ENCODE measurements around the gene KNTC1. TPM values are rescaled to one million over a fixed set of nuclear protein-coding genes. Genes with fewer than 3 reads are reported as not detected.

The KNTC1 gene
- 13.8 to 25.5 TPM (median 19.9 TPM) in 5 replicates for total RNA-seq (2022; extraction: Qiagen RNA extraction; ENCODE audit: low read depth)

GRCh38 chr12:122526683-122527477 is at the start of gene KNTC1, which contains the start of gene RSRC2:
KNTC1 (plus strand) TSS chr12:122527249; CDS start chr12:122530064, 2,815 bp downstream.
RSRC2 (minus strand) TSS chr12:122526936; CDS start chr12:122526853, 83 bp downstream.

GRCh38 chr12:122500685-122501488 is 26.2 kb upstream of the KNTC1 start, which contains the start of gene ZCCHC8:
ZCCHC8 (minus strand) TSS chr12:122500932; CDS start chr12:122500840, 92 bp downstream.

Other genes starting within 250 kb of the KNTC1 start
- 40.3 to 58.9 TPM (median 45.6 TPM) in 5 replicates for gene CLIP1, start 104.6 kb upstream of the KNTC1 start, total RNA-seq (2022; extraction: Qiagen RNA extraction; ENCODE audit: low read depth)
- 18.9 to 27.6 TPM (median 24.9 TPM) in 5 replicates for gene ZCCHC8, start 26.3 kb upstream of the KNTC1 start, total RNA-seq (2022; extraction: Qiagen RNA extraction; ENCODE audit: low read depth)
- 54.9 to 71.9 TPM (median 56.0 TPM) in 5 replicates for gene RSRC2, start 313 bp upstream of the KNTC1 start, total RNA-seq (2022; extraction: Qiagen RNA extraction; ENCODE audit: low read depth)
- 0.11 to 0.32 TPM (median 0.20 TPM) in 5 replicates for gene HCAR2, start 176.1 kb downstream of the KNTC1 start, total RNA-seq (2022; extraction: Qiagen RNA extraction; ENCODE audit: low read depth)
- 0.09 to 0.19 TPM (median 0.10 TPM) in 4 of 5 replicates, not detected in the other for gene HCAR3, start 189.6 kb downstream of the KNTC1 start, total RNA-seq (2022; extraction: Qiagen RNA extraction; ENCODE audit: low read depth)
- gene HCAR1, start 203.6 kb downstream of the KNTC1 start, total RNA-seq (2022; extraction: Qiagen RNA extraction; ENCODE audit: low read depth): 0.03 to 0.09 TPM (median 0.07 TPM) in 5 replicates
- gene DENR, start 225.6 kb downstream of the KNTC1 start, total RNA-seq (2022; extraction: Qiagen RNA extraction; ENCODE audit: low read depth): 54.7 to 67.4 TPM (median 59.6 TPM) in 5 replicates
- 0.07 to 0.10 TPM (median 0.09 TPM) in 3 of 5 replicates, not detected in the others for gene CCDC62, start 247.3 kb downstream of the KNTC1 start, total RNA-seq (2022; extraction: Qiagen RNA extraction; ENCODE audit: low read depth)